ENCODE data around the gene NTHL1.
A peak's percentile ranks its signal among the peaks of the same experiment; 100 is the strongest.

NTHL1 gene

GRCh38 chr16:2045965-2046892 is 1.4 kb downstream of the NTHL1 start:
- H3K27ac Mint-ChIP-seq: no peak overlapping the region

GRCh38 chr16:2044541-2044940 is 3.1 kb downstream of the NTHL1 start:
- Mint-ChIP-seq H3K27me3 (no peaks in the 10 kb centered on the region), H3K4me1 (peaks cover 24 to 38% of the 10 kb centered on the region in 2 donors), H3K36me3 (peaks cover 4 to 8% of the 10 kb centered on the region in 2 donors), H3K27ac (no peak overlapping the region), H3K9me3 (no peaks in the 10 kb centered on the region), H3K4me3 (no peak overlapping the region)
- ATAC-seq (replicated peaks): no peak
- no peak for DNase-seq

More at GRCh38 chr16:2045965-2046892, 1.4 kb downstream of the NTHL1 start:
- H3K9me3 Mint-ChIP-seq: no peaks in the 10 kb centered on the region
- DNase-seq (no peak), ATAC-seq (replicated peaks) (no peak)
- H3K27me3 Mint-ChIP-seq: no peaks in the 10 kb centered on the region
- H3K4me3 Mint-ChIP-seq: peak overlapping the region; percentile 93 to 95
- H3K36me3 Mint-ChIP-seq: peaks cover 6 to 13% of the 10 kb centered on the region in 2 donors
- H3K4me1 Mint-ChIP-seq: peaks cover 24 to 38% of the 10 kb centered on the region in 2 donors

GRCh38 chr16:2043667-2044451 is 3.8 kb downstream of the NTHL1 start:
- Mint-ChIP-seq H3K27ac (peak overlapping the region; percentile 47), H3K4me3 (peak overlapping the region; percentile 6 to 22), H3K4me1 (peaks cover 23 to 37% of the 10 kb centered on the region in 2 donors), H3K27me3 (no peaks in the 10 kb centered on the region), H3K36me3 (peaks cover 4 to 8% of the 10 kb centered on the region in 2 donors), H3K9me3 (no peaks in the 10 kb centered on the region)
- peak in 1 of 2 donors; percentile 9 for ATAC-seq (replicated peaks)
- DNase-seq: peak; percentile 35

GRCh38 chr16:2042986-2043666 is 4.5 kb downstream of the NTHL1 start:
- DNase-seq (no peak), ATAC-seq (replicated peaks) (no peak)
- H3K4me1 Mint-ChIP-seq: peaks cover 18 to 29% of the 10 kb centered on the region in 2 donors
- peak overlapping the region; percentile 43 for H3K27ac Mint-ChIP-seq
- H3K36me3 Mint-ChIP-seq: peaks cover 4 to 8% of the 10 kb centered on the region in 2 donors
- H3K4me3 Mint-ChIP-seq: no peak overlapping the region
- no peaks in the 10 kb centered on the region for H3K9me3 Mint-ChIP-seq
- H3K27me3 Mint-ChIP-seq: no peaks in the 10 kb centered on the region

GRCh38 chr16:2042171-2042985 is 5.3 kb downstream of the NTHL1 start:
- Mint-ChIP-seq H3K4me1 (peaks cover 18 to 27% of the 10 kb centered on the region in 2 donors), H3K27me3 (no peaks in the 10 kb centered on the region), H3K4me3 (no peak overlapping the region), H3K9me3 (no peaks in the 10 kb centered on the region), H3K36me3 (peaks cover 4 to 8% of the 10 kb centered on the region in 2 donors), H3K27ac (no peak overlapping the region)
- ATAC-seq (replicated peaks) (no peak), DNase-seq (no peak)

DNA sequence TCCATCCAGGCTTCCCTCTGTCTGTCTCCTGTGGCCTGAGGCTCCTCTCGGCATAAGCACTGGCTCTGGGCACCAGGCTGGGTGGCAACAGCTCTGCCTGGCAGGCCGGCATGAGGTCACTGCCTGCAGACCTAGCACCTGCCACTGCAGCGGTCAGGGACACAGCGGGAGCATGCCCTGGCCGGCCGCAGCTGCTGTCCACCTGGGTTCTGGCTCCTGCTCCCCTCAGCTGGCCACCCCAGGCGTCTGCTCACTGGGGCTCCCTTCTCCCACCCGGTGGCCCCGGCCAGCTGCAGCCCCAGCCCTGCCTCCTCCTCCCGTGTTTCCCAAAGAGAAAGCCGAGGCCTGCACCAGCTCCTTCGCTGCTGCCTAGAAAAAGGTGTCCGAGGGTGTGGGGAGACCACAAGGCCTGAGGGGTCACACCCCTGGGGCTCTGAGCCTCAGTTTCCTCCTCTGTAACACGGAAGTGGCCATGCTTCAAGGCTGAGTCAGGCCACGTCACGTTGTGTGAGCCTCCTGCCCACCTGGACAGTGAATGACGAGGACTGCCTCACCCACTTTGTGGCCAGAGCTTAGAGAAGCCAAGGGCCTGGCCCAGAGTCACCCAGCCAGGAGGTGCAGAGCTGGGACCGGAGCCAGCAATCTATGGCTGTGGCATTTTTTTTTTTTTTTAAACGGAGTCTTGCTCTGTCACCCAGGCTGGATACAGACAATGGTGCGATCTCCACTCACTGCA is 6.7 kb downstream of the NTHL1 start:
- DNase-seq: no peak

GRCh38 chr16:2040041-2040786 is 7.4 kb downstream of the NTHL1 start:
- ATAC-seq (replicated peaks): no peak
- no peaks in the 10 kb centered on the region for H3K9me3 Mint-ChIP-seq
- H3K27me3 Mint-ChIP-seq: peaks cover 0 to 6% of the 10 kb centered on the region in 2 donors
- H3K27ac Mint-ChIP-seq: no peak overlapping the region
- DNase-seq: no peak
- no peak overlapping the region for H3K4me3 Mint-ChIP-seq
- peaks cover 4 to 8% of the 10 kb centered on the region in 2 donors for H3K36me3 Mint-ChIP-seq
- peaks cover 11 to 14% of the 10 kb centered on the region in 2 donors for H3K4me1 Mint-ChIP-seq

More for the DNA sequence above, 6.7 kb downstream of the NTHL1 start:
- H3K4me1 Mint-ChIP-seq: peaks cover 11 to 14% of the 10 kb centered on the region in 2 donors
- ATAC-seq (replicated peaks): no peak
- peaks cover 0 to 6% of the 10 kb centered on the region in 2 donors for H3K27me3 Mint-ChIP-seq
- no peaks in the 10 kb centered on the region for H3K9me3 Mint-ChIP-seq
- H3K27ac Mint-ChIP-seq: no peak overlapping the region
- H3K4me3 Mint-ChIP-seq: no peak overlapping the region
- peaks cover 4 to 8% of the 10 kb centered on the region in 2 donors for H3K36me3 Mint-ChIP-seq

DNA sequence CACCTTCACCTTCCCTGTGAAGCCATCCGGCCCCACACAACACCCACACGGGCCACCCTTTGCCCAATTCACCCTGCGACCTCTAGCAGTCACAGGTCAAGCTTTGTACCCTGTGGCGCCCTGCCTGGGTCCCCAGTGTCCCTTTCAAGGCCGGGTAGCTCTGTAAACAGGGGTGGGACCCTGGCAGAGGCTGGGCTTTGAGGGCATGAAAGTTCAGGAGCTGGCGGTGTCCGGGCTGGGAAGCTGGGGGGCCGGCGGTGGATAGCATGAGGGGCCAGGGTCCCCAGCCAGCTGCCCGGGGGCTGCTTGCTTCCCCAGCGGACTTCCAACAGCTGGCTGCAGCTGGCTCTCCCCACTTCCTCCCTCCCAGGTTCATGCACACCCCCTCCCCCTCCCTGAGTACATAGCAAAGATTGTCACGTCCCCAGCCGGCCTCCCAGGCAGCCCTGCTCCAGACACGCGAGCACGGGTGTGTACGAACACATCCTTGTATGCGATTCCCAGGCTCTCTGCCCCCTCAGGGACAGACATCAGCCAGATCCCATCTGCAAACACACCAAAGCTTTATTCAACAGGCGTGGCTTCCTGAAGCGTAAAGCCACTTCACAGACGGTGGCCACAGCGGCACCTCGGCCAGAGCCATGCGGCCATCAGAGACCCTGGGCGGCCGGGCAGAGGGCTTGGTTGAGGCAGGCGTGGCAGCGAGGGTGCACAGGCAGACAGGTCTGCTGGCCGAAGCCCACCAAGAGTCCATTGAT is 8.2 kb downstream of the NTHL1 start:
- Mint-ChIP-seq H3K4me3 (no peak overlapping the region), H3K4me1 (peaks cover 11 to 13% of the 10 kb centered on the region in 2 donors), H3K27me3 (peaks cover 0 to 11% of the 10 kb centered on the region in 2 donors), H3K36me3 (peaks cover 4 to 8% of the 10 kb centered on the region in 2 donors), H3K9me3 (no peaks in the 10 kb centered on the region), H3K27ac (no peak overlapping the region)
- ATAC-seq (replicated peaks): no peak
- DNase-seq: no peak

DNA sequence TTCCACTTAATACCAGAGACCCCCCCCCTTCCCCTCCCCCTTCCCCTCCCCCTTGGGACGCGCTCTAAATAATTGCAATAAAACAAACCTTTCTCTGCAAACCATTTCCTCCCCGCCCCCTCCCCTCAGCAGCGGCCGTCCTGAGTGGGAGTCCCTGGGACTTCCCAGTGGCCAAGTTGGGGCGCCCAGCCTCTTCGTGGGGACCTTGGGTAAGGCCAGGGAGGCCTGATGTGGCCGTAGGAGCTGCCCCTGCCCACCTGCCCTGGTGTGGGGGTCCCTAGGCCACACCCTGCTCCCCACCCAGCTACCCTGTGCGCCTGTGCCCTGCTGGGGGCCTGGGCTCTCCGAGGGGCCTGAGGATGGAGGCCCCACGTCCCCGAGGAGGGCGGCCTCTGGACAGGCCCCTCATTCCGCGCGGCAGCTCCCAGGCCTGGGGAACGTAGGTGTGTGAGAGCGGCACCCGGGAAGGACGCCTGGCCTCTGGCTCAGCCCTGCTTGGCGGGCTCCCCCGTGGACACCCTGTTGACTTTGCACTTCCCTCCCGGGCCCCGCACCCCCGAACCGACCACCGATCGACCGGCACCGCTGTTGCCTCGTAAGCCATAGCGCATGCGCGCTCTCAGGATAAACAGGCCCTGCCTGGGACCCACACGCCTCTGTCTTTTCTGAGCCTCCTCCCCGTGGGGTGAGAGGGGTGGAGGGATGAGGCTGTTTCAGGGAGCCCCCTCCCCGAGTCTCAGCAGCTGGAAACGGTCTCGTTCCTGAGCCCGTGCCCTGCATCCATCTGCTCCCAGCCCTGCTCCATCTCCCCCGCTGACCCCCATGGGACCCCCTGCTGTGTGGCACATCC is 9.0 kb downstream of the NTHL1 start:
- H3K27me3 Mint-ChIP-seq: peaks cover 0 to 17% of the 10 kb centered on the region in 2 donors
- H3K36me3 Mint-ChIP-seq: peaks cover 4 to 8% of the 10 kb centered on the region in 2 donors
- ATAC-seq (replicated peaks): no peak

DNA sequence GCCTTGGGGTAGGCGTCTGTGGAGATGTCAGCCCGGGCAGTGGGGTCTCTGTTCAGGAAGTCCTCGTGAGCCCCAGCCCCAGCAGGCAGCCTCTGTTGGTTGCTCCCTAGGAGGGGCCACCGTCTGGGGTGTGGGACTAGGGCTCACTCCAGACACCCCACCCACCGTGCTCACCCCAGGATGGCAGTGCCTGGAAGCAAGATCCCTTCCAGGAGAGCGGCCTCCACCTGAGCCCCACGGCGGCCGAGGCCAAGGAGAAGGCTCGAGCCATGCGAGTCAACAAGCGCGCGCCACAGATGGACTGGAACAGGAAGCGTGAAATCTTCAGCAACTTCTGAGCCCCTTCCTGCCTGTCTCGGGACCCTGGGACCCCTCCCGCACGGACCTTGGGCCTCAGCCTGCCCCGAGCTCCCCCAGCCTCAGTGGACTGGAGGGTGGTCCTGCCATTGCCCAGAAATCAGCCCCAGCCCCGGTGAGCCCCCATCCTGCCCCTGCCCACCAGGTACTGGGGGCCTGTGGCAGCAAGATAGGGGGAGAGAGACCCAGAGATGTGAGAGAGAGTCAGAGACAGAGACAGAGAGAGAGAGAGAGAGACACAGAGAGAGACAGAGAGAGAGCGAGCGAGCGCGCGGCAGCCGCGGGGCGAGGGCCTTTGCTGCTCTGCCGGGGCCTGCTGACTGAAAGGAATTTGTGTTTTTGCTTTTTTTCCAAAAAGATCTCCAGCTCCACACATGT is 9.8 kb downstream of the NTHL1 start:
- DNase-seq (no peak), ATAC-seq (replicated peaks) (no peak)
- no peak overlapping the region for H3K4me3 Mint-ChIP-seq
- H3K27me3 Mint-ChIP-seq: peaks cover 0 to 19% of the 10 kb centered on the region in 2 donors
- H3K4me1 Mint-ChIP-seq: peaks cover 0 to 11% of the 10 kb centered on the region in 2 donors
- no peak overlapping the region for H3K27ac Mint-ChIP-seq
- peaks cover 0 to under 1% of the 10 kb centered on the region in 2 donors for H3K36me3 Mint-ChIP-seq
- no peaks in the 10 kb centered on the region for H3K9me3 Mint-ChIP-seq

More for the DNA sequence above, 9.0 kb downstream of the NTHL1 start:
- H3K4me3 Mint-ChIP-seq: no peak overlapping the region
- peaks cover 7 to 10% of the 10 kb centered on the region in 2 donors for H3K4me1 Mint-ChIP-seq
- DNase-seq: no peak
- H3K9me3 Mint-ChIP-seq: no peaks in the 10 kb centered on the region
- no peak overlapping the region for H3K27ac Mint-ChIP-seq
